Ovary (tissue), 3 donors: Measurements from ENCODE around the gene DDX56.

Experiments
- EP300 ChIP-seq: sonication (generic); formaldehyde crosslinking; IDR thresholded peaks from one replicate; pipeline ENCODE4 v1.6.1; 2017; ENCODE audit warnings: antibody characterized with exemption
- POLR2A ChIP-seq: fragments of 450-650 bp; IDR thresholded peaks from one replicate; pipeline ENCODE4 v1.6.1; 2017; ENCODE audit warnings: antibody characterized with exemption, mild to moderate bottlenecking, moderate library complexity
- TF ChIP-seq, protein P1 (sequence below), 3 donors: fragments of 450-650 bp in 2 of 3; fragments of 200-600 bp in 1 of 3; IDR thresholded peaks; one replicate each; pipeline versions ENCODE4 v1.5.1 to v1.8.0; 2016 to 2022; ENCODE audit warnings: antibody characterized with exemption in 3 of 3, mild to moderate bottlenecking in 1 of 3
- donor health status: DM: no; HTN: no; CAD: no.

DNA sequence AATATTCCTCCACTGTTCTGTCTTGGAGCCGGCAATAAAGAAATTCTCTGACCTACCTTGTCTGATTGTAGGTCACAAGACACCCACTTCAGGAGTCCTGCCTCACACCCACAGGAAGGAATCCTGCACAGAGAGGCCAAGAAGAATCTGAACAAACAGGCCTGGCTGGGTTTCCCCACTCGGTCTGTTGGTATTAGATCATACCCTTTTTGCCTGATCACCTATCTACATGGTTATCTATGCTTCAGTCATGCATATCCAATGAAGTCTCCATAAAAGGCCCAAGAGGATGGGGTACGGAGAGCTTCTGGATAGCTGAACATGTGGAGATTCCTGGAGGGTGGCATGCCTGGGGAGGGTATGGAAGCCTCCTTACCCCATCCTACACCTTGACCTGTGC, 45.0 kb upstream of the DDX56 start:
- TF ChIP-seq, protein P1, sequence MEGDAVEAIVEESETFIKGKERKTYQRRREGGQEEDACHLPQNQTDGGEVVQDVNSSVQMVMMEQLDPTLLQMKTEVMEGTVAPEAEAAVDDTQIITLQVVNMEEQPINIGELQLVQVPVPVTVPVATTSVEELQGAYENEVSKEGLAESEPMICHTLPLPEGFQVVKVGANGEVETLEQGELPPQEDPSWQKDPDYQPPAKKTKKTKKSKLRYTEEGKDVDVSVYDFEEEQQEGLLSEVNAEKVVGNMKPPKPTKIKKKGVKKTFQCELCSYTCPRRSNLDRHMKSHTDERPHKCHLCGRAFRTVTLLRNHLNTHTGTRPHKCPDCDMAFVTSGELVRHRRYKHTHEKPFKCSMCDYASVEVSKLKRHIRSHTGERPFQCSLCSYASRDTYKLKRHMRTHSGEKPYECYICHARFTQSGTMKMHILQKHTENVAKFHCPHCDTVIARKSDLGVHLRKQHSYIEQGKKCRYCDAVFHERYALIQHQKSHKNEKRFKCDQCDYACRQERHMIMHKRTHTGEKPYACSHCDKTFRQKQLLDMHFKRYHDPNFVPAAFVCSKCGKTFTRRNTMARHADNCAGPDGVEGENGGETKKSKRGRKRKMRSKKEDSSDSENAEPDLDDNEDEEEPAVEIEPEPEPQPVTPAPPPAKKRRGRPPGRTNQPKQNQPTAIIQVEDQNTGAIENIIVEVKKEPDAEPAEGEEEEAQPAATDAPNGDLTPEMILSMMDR (IDR thresholded peaks at IDR 0.05) = no peak
- TF ChIP-seq POLR2A (no peak), EP300 (no peak)
